Measurements from ENCODE around the gene SDHB. TPM values are rescaled to one million over a fixed set of nuclear protein-coding genes. Genes with fewer than 3 reads are reported as not detected.

SDHB gene
- 100 to 1,000 TPM in 1 of 2 donors, 10 to 100 TPM in 1; 93.0 to 113 TPM for total RNA-seq

GRCh38 chr1:17053685-17054410 is at the start of gene SDHB:
SDHB (minus strand) TSS chr1:17054032; CDS start chr1:17054019, 13 bp downstream.
- WGBS: under 1% methylated on average over 41 of the region's 44 CpGs
- H3K4me3 ChIP-seq: peak within 1 kb of the TSS; percentile 68 to 85
- TF ChIP-seq POLR2AphosphoS5 (IDR thresholded peaks at IDR 0.05) (peak; percentile 100), POLR2A (IDR thresholded peaks at IDR 0.05) (peak; percentile 95), CTCF (IDR thresholded peaks at IDR 0.05) (peak in 2 of 4 experiments; percentile 2 to 32)
- no peaks in the 10 kb centered on the region for H3K27me3 ChIP-seq (replicated peaks; ENCODE audit: insufficient read depth)
- DNase-seq (ENCODE audit: low spot score): peak; percentile 98
- intact Hi-C loops (cut with DNase I): no loop called here
- H3K9me3 ChIP-seq: no peaks in the 10 kb centered on the region
- peak within 1 kb of the TSS; percentile 81 for H3K27ac ChIP-seq
- H3K4me1 ChIP-seq (replicated peaks): peaks cover 6% of the 10 kb centered on the region
- no peaks in the 10 kb centered on the region for H3K36me3 ChIP-seq

GRCh38 chr1:17102232-17102631 is 48.4 kb upstream of the SDHB start:
- no peak for DNase-seq (ENCODE audit: low spot score)
- intact Hi-C loops (cut with DNase I): no loop called here
- Histone ChIP-seq H3K4me3 (no peak overlapping the region), H3K36me3 (no peaks in the 10 kb centered on the region), H3K9me3 (no peaks in the 10 kb centered on the region), H3K27ac (no peak overlapping the region), H3K4me1 (replicated peaks) (no peaks in the 10 kb centered on the region), H3K27me3 (replicated peaks; ENCODE audit: insufficient read depth) (no peaks in the 10 kb centered on the region)
- 89% methylated on average over 2 of the region's 2 CpGs for WGBS
- TF ChIP-seq POLR2A (IDR thresholded peaks at IDR 0.05) (no peak), CTCF (IDR thresholded peaks at IDR 0.05) (no peak), POLR2AphosphoS5 (IDR thresholded peaks at IDR 0.05) (no peak)

- no peak for DNase-seq (ENCODE audit: low spot score)
- H3K9me3 ChIP-seq: no peaks in the 10 kb centered on the region
- intact Hi-C loops (cut with DNase I): no loop called here
- no peaks in the 10 kb centered on the region for H3K27me3 ChIP-seq (replicated peaks; ENCODE audit: insufficient read depth)
- no peaks in the 10 kb centered on the region for H3K4me1 ChIP-seq (replicated peaks)
- no peaks in the 10 kb centered on the region for H3K36me3 ChIP-seq
- H3K27ac ChIP-seq: no peak overlapping the region
- H3K4me3 ChIP-seq: no peak overlapping the region
- 67% methylated on average over 4 of the region's 4 CpGs for WGBS
- no peak for TF ChIP-seq POLR2A (IDR thresholded peaks at IDR 0.05)
Measured at GRCh38 chr1:17101261-17101660, 47.4 kb upstream of the SDHB start.

- WGBS: 89% methylated on average over 10 of the region's 10 CpGs
- no peaks in the 10 kb centered on the region for H3K4me1 ChIP-seq (replicated peaks)
- intact Hi-C loops (cut with DNase I): no loop called here
- H3K4me3 ChIP-seq: no peak overlapping the region
- H3K27me3 ChIP-seq (replicated peaks; ENCODE audit: insufficient read depth): no peaks in the 10 kb centered on the region
- no peaks in the 10 kb centered on the region for H3K36me3 ChIP-seq
- no peak for DNase-seq (ENCODE audit: low spot score)
- H3K9me3 ChIP-seq: no peaks in the 10 kb centered on the region
- TF ChIP-seq POLR2AphosphoS5 (IDR thresholded peaks at IDR 0.05) (no peak), CTCF (IDR thresholded peaks at IDR 0.05) (no peak), POLR2A (IDR thresholded peaks at IDR 0.05) (no peak)
- H3K27ac ChIP-seq: no peak overlapping the region
Measured at GRCh38 chr1:17099616-17100340, 45.9 kb upstream of the SDHB start.

GRCh38 chr1:17098446-17099317 is 44.9 kb upstream of the SDHB start:
- TF ChIP-seq POLR2AphosphoS5 (IDR thresholded peaks at IDR 0.05) (no peak), CTCF (IDR thresholded peaks at IDR 0.05) (no peak), POLR2A (IDR thresholded peaks at IDR 0.05) (no peak)
- Histone ChIP-seq H3K4me1 (replicated peaks) (no peaks in the 10 kb centered on the region), H3K4me3 (no peak overlapping the region), H3K9me3 (no peaks in the 10 kb centered on the region), H3K27ac (peak overlapping the region in 1 of 2 donors; percentile 48), H3K36me3 (no peaks in the 10 kb centered on the region), H3K27me3 (replicated peaks; ENCODE audit: insufficient read depth) (no peaks in the 10 kb centered on the region)
- WGBS: 49% methylated on average over 13 of the region's 13 CpGs
- intact Hi-C loops (cut with DNase I): no loop called here
- DNase-seq (ENCODE audit: low spot score): no peak

All from prostate gland (tissue), 2 donors.